ENCODE measurements around the gene DTX2.
"Not testable (repeated sequence)": the region's sequence is repeated elsewhere in the genome, so short reads cannot be mapped to it uniquely, and the experiment has no call there.

Gene DTX2

DNA sequence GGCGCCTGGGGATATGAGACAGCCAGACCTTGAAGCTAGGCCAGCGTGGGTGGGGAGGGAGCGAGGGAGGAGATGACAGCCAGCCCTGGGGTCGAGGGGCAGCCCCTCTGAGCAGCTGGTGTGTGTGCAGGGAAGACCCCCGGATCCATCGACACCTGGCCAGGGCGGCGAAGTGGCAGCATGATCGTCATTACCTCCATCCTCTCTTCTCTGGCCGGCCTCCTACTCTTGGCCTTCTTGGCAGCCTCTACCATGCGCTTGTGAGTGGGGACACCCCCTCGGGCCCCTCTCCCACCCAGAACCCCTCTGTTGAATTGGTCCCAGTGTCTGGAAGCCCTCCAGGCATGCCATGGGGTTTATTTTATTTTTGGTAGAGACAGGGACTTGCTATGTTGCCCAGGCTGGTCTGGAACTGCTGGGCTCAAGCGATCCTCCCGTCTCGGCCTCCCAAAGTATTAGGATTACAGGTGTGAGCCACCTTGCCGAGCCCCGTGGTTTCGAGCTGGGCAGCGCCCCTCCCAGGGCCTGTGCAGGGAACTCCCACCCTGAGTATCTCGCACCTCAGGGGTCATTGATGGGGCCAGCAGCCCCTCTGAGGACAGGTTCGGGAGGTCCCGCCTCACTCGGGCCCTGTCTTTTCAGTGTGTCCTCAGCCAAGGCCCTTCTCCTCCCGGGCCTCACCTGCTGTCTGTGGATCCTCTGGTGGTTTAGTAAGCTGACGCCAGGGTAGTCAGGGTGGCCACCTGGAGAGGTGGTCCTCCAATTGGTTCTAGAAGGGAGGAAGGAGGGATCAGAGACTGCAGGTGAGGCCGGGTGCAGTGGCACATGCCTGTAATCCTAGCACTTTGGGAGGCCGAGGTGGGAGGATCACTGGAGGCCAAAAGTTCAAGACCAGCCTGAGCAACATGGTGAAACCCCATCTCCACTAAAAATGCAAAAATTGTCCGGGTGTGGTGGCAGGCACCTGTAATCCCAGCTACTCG, 52.6 kb downstream of the DTX2 start:
- no peak for DNase-seq

DNA sequence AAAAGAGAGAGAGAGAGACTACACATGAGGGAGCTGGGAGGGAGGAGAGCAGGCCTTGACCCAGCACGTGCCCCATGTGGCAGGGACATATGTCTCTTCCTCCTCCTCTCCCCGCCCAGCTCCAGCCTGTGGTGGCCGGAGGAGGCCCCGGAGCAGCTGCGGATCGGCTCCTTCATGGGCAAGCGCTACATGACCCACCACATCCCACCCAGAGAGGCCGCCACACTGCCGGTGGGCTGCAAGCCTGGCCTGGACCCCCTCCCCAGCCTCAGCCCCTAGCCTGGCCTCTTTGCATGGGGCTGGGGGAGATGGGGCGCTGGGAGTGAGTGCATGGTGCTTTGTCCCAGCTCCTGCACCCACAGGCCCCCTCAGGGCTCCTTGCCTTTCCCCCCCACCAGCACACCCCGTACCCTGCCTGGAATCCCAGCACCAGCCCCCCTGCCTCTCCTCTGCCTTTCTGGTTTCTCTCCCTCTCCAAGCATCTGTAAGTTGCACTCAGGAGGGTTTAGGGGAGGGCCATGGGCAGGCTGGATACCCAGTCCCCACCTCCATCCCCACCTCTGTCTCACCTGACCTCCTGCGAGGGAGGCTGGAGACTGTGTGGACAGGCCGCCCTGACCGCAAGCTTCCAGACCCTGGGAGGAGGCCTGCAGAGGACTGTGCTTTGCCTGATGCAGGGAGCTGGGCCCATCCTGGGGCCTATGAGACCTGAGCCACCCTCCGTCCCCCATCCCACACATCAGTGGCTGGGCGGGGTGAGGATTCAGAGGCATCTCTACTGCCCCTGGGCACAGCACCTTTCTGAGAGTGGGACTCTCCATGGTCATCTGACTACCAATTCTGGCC, 53.6 kb downstream of the DTX2 start:
- DNase-seq, result no peak

DNA sequence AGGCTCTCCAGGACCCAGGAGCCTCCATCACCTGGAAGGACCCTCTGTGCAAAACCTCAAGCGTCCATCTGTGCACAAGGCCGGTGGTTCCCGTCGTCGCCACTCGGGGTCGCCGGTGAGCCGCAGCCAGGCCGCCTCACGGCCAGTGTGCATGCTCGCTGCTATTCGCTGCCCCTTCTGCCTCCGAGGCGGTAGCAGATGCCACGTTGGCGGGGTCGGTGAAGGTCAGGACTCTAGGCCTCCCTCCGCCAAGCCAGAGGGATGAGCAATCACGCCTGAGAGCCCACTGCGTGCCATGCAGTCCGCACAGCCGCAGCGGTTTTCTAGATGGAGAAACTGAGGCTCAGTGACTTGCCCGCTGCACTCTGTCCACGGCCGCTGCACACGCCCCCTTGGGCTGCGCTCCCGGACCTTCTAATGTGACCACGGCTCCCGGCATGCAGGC, 54.5 kb downstream of the DTX2 start:
- DNase-seq, result peak; percentile 32

DNA sequence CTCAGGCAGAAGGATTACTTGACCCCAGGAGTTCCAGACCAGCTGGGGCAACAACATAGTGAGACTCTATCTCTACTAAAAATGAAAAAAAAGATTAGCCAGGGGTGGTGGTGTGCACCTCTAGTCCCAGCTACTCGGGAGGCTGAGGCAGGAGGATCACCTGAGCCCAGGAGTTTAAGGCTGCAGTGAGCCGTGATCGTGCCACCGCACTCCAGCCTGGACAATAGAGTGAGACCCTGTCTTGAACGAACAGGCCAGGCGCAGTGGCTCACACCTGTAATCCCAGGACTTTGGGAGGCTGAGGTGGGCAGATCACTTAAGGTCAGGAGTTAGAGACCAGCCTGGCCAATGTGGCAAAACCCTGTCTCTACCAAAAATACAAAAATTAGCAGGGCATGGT, 55.4 kb downstream of the DTX2 start:
- DNase-seq, result not testable (repeated sequence)

DNA sequence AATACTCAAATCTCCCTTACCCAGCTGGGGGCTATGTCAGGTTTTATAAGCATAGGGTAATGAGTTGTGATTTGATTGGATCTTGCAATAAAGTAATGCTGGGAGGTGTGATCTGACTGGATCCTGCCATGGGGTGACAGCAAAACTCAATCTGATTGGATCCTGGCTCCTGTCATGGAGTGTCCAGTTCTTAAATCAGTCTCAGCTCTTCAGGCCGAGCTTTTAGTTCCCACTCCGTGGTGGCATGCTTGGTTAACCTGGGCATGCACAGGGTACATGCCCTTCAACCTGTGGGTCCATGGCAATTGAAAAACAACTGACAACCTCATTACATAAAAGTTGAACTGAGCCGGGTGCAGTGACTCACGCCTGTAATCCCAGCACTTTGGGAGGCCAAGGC, 64.7 kb downstream of the DTX2 start:
- not testable (repeated sequence) for DNase-seq

DNA sequence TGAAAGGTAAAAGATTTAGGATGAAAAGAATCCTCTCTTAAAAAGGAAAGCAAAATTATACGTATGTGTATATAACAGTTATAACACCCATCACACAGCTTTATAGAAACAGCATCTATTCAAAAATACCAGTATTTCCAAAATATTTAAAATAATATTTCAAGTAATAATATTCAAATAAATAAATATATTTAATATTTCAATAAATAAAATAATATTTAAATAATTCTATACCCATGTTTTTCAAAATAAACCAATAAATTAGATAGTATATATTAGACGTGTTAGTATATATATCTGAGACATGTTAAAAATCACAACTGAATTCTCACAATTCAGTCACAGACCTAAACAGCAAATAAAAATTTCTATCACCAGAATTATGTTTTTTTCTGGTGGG, 70.1 kb downstream of the DTX2 start:
- not testable (repeated sequence) for DNase-seq

DNA sequence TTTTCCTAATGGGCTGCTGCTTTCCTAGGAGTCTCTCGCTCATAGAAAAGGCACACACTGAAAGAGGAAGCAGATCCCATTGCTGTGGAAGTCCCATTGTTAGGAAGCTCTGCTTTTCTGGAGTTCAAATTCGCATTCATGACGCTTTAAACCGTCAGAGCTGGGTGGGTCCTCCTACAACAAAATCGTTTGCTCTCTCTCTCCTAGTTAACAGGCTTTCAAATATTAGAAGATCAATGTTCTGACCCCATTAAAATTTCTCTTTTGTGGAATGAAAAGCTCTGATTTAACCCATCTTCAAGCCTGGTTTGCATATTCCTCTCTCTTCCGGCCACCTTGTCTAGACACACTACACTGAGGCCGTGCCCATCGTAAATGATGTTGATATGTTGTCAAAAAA, 81.7 kb downstream of the DTX2 start, which contains the start of gene SPDYE16:
Gene SPDYE16 (minus strand): TSS at position 101 of the 400 bp plus-strand sequence. CDS start 1,838 bp downstream, outside the sequence.
- not testable (repeated sequence) for DNase-seq

DNA sequence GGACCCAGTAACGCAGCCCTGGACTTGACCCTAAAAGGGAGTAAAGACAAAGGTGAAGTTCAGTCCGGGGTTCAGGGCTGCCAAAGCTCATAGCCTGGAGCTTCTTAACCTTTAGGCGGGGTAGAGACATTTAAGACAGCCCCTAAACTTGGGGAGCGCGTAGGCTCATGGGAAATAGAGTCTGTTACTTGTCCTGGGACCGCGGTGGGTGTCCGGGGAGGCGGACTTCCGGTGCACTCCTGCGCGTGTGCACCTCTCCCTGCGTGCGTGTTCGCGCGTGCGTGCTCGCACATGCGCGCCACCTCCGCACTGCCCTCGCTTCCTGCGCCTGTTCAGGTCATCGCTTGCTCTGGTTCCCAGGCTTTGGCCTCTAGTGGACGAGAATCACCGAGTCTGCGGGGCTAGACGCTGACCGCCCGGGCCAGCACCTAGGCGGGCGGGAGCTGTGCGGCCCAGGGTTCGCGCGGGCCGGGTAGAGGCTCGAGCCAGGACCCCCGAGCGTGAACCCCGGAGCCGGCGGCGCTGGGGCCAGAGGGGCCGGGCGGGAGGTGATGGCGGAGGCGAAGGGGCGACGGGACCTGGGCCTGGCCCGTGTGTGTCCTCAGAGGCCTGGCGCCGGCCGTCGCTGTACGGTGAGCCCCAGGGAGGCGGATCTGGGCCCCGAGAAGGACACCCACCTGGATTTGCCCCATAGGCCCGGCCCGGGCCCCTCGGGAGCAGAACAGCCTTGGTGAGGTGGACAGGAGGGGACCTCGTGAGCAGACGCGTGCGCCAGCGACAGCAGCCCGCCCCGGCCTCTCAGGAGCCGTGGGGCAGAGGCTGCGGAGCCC, 87.7 kb downstream of the DTX2 start:
- DNase-seq, result peak; percentile 88

DNA sequence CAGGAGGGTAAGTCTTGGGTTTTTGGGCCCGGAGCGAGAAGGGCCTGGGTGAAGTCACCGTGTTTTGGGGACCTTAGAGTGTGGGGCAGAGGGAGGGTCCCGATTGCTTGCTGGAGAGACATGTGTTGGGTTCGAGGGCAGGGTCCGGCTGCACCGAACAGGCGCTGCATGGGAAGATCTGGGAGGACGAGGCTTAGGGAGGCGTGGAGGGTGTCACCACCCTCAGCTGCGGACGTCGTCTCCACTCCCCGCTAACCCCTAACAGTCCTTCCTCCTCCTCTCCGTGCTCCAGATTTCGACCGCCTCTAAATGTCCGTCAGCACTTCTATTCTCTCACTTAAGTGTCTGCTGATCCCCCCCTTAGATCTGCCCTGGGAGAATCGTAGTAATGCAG, 88.3 kb downstream of the DTX2 start:
- DNase-seq, result not testable (repeated sequence)

DNA sequence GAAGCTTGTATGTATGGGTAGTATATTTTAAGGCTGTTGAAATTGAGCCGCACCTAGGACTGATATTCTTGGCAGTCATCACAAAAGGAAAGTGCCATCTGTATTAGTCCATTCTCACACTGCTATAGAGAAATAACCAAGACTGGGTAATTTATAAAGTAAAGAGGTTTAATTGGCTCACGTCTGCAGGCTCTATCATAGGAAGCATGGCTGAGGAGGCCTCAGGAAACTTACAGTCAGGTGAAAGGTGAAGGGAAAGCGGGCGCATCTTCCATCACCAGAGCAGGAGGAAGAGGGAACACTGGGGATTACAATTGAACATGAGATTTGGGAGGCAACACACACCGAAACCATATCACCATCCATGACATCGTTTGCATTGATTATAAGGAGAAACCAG, 90.5 kb downstream of the DTX2 start:
- DNase-seq, result not testable (repeated sequence)
